A673 (cell line): ENCODE data around the gene PNMA8C.

Experiments used
- CTCF ChIP-seq: fragments of 300-800, 200-600 bp; sonication (generic); conservative IDR thresholded peaks from 2 replicates; pipeline ENCODE4 v1.5.1; 2017; ENCODE audit warnings: low read depth, mild to moderate bottlenecking, antibody characterized with exemption, low read length, moderate library complexity, mixed read lengths
- EZH2 ChIP-seq: fragments of 200-600 bp; sonication (generic); IDR thresholded peaks from 2 replicates; pipeline ENCODE4 v1.6.1; 2017; ENCODE audit warnings: borderline replicate concordance, low read depth, mild to moderate bottlenecking, mixed read lengths, antibody characterized with exemption, low read length; ENCODE audit not compliant: poor library complexity, severe bottlenecking

- no peak for TF ChIP-seq CTCF
- no peak for TF ChIP-seq EZH2
Observed at GRCh38 chr19:46410205-46411087, 18.3 kb downstream of the PNMA8C start.
